ENCODE results near the gene CDKL2. TPM values are rescaled to one million over a fixed set of nuclear protein-coding genes. Genes with fewer than 3 reads are reported as not detected.

The CDKL2 gene
- under 1 TPM; 0.19 to 0.63 (median 0.32) TPM for total RNA-seq
- 0.25 TPM for total RNA-seq (2013)

- H3K9me3 Mint-ChIP-seq, result no peaks in the 10 kb centered on the region
- no peaks in the 10 kb centered on the region for H3K36me3 ChIP-seq (ENCODE audit: control insufficient read depth, insufficient read depth, low read length)
- H3K4me1 ChIP-seq (ENCODE audit: control insufficient read depth, insufficient read depth, low read length), result peaks cover 12% of the 10 kb centered on the region
- no peak for TF ChIP-seq CTCF (IDR thresholded peaks at IDR 0.05)
- no peaks in the 10 kb centered on the region for H3K9me3 ChIP-seq (ENCODE audit: control insufficient read depth, insufficient read depth, low read length)
- peaks cover 7 to 12% of the 10 kb centered on the region in 2 donors for H3K4me1 Mint-ChIP-seq
- no peaks in the 10 kb centered on the region for H3K27me3 ChIP-seq (ENCODE audit: control insufficient read depth, insufficient read depth, low read length)
- ATAC-seq (peak; percentile 98 to 99 (median 99)), DNase-seq (peak; percentile 88 to 96)
- H3K36me3 Mint-ChIP-seq, result no peaks in the 10 kb centered on the region
- 2% methylated on average over 57 of the region's 57 CpGs for WGBS (ENCODE audit: insufficient coverage)
- no peak within 1 kb of the TSS for H3K27ac ChIP-seq (ENCODE audit: low read length)
- intact Hi-C loops (cut with micrococcal nuclease), result loop anchor here (1.0 to 2.0 kb wide), 2 partner anchors 42 to 94 kb away; partner anchors contain the start of genes G3BP2 and USO1
- peak within 1 kb of the TSS; percentile 48 for H3K4me3 ChIP-seq (ENCODE audit: low read length)
- H3K4me3 Mint-ChIP-seq, result peak within 1 kb of the TSS; percentile 95
- peak within 1 kb of the TSS; percentile 68 to 81 for H3K27ac Mint-ChIP-seq
- H3K27me3 Mint-ChIP-seq (ENCODE audit: low read depth in 2 of 2), result peaks cover 0 to 8% of the 10 kb centered on the region in 2 donors
Observed at GRCh38 chr4:75630174-75630936, at the start of gene CDKL2. Gene CDKL2 (minus strand): TSS chr4:75630528. CDS start chr4:75625988, 4,540 bp downstream.

- H3K4me3 Mint-ChIP-seq, result no peak overlapping the region
- no peak for ATAC-seq
- intact Hi-C loops (cut with micrococcal nuclease), result no loop called here
- no peak for TF ChIP-seq CTCF (IDR thresholded peaks at IDR 0.05)
- Histone ChIP-seq H3K36me3 (ENCODE audit: control insufficient read depth, insufficient read depth, low read length) (no peaks in the 10 kb centered on the region), H3K4me3 (ENCODE audit: low read length) (no peak overlapping the region), H3K27me3 (ENCODE audit: control insufficient read depth, insufficient read depth, low read length) (no peaks in the 10 kb centered on the region), H3K9me3 (ENCODE audit: control insufficient read depth, insufficient read depth, low read length) (no peaks in the 10 kb centered on the region), H3K27ac (ENCODE audit: low read length) (no peak overlapping the region), H3K4me1 (ENCODE audit: control insufficient read depth, insufficient read depth, low read length) (peaks cover 15% of the 10 kb centered on the region)
- no peak overlapping the region for H3K27ac Mint-ChIP-seq
- H3K9me3 Mint-ChIP-seq, result no peaks in the 10 kb centered on the region
- H3K36me3 Mint-ChIP-seq, result no peaks in the 10 kb centered on the region
- H3K4me1 Mint-ChIP-seq, result peaks cover 3 to 13% of the 10 kb centered on the region in 2 donors
- DNase-seq, result no peak
- H3K27me3 Mint-ChIP-seq (ENCODE audit: low read depth in 2 of 2), result no peaks in the 10 kb centered on the region
Observed at GRCh38 chr4:75678965-75679364, 48.6 kb upstream of the CDKL2 start.

- Histone ChIP-seq H3K27me3 (ENCODE audit: control insufficient read depth, insufficient read depth, low read length) (no peaks in the 10 kb centered on the region), H3K9me3 (ENCODE audit: control insufficient read depth, insufficient read depth, low read length) (no peaks in the 10 kb centered on the region), H3K4me3 (ENCODE audit: low read length) (no peak overlapping the region), H3K27ac (ENCODE audit: low read length) (no peak overlapping the region), H3K4me1 (ENCODE audit: control insufficient read depth, insufficient read depth, low read length) (peaks cover 17% of the 10 kb centered on the region), H3K36me3 (ENCODE audit: control insufficient read depth, insufficient read depth, low read length) (no peaks in the 10 kb centered on the region)
- no peaks in the 10 kb centered on the region for H3K36me3 Mint-ChIP-seq
- H3K27me3 Mint-ChIP-seq (ENCODE audit: low read depth in 2 of 2), result no peaks in the 10 kb centered on the region
- intact Hi-C loops (cut with micrococcal nuclease), result no loop called here
- H3K27ac Mint-ChIP-seq, result no peak overlapping the region
- no peak overlapping the region for H3K4me3 Mint-ChIP-seq
- peaks cover 7 to 18% of the 10 kb centered on the region in 2 donors for H3K4me1 Mint-ChIP-seq
- TF ChIP-seq CTCF (IDR thresholded peaks at IDR 0.05), result no peak
- H3K9me3 Mint-ChIP-seq, result no peaks in the 10 kb centered on the region
- no peak for ATAC-seq
- DNase-seq, result no peak
Observed at GRCh38 chr4:75678473-75678872, 48.1 kb upstream of the CDKL2 start.

All from natural killer cell (primary cell).